ENCODE results near the gene RUNX2. TPM values are rescaled to one million over a fixed set of nuclear protein-coding genes. Genes with fewer than 3 reads are reported as not detected.

Gene RUNX2
- total and polyA plus RNA-seq, 2 donors from 2014 or later, result 2.3 to 4.7 TPM

GRCh38 chr6:45651301-45651700 lies 323.2 kb downstream of the RUNX2 start:
- H3K9ac ChIP-seq (ENCODE audit: low read length in 3 of 3), result no peak overlapping the region
- no peak overlapping the region for H3K4me3 ChIP-seq (ENCODE audit: low read length in 3 of 3)
- no peak for TF ChIP-seq CTCF (IDR thresholded peaks at IDR 0.05; ENCODE audit: borderline replicate concordance, extremely low read depth, insufficient read depth)
- FAIRE-seq, result no peak
- DNase-seq, result no peak
- no peaks in the 10 kb centered on the region for H3K4me1 ChIP-seq (ENCODE audit: control insufficient read depth in 2 of 3, insufficient read depth in 2 of 3, low read depth in 1 of 3, low read length in 3 of 3)
- no peaks in the 10 kb centered on the region for H3K36me3 ChIP-seq (ENCODE audit: control insufficient read depth in 2 of 3, insufficient read depth in 3 of 3, low read length in 3 of 3)
- H3K27ac ChIP-seq (ENCODE audit: low read depth in 2 of 2, low read length in 2 of 2), result no peak overlapping the region
- intact Hi-C loops (cut with DNase I), result no loop called here
- no peaks in the 10 kb centered on the region for H3K9me3 ChIP-seq (ENCODE audit: control insufficient read depth in 2 of 3, insufficient read depth in 1 of 3, low read length in 3 of 3)
- H3K27me3 ChIP-seq (ENCODE audit: control insufficient read depth, insufficient read depth, low read length), result no peaks in the 10 kb centered on the region

- H3K27me3 ChIP-seq (ENCODE audit: control insufficient read depth, insufficient read depth, low read length), result no peaks in the 10 kb centered on the region
- no peaks in the 10 kb centered on the region for H3K36me3 ChIP-seq (ENCODE audit: control insufficient read depth in 2 of 3, insufficient read depth in 3 of 3, low read length in 3 of 3)
- no peak for TF ChIP-seq CTCF (IDR thresholded peaks at IDR 0.05; ENCODE audit: borderline replicate concordance, extremely low read depth, insufficient read depth)
- no peak for FAIRE-seq
- intact Hi-C loops (cut with DNase I), result no loop called here
- H3K4me3 ChIP-seq (ENCODE audit: low read length in 3 of 3), result no peak overlapping the region
- no peak for DNase-seq
- no peak overlapping the region for H3K9ac ChIP-seq (ENCODE audit: low read length in 3 of 3)
- no peak overlapping the region for H3K27ac ChIP-seq (ENCODE audit: low read depth in 2 of 2, low read length in 2 of 2)
- H3K4me1 ChIP-seq (ENCODE audit: control insufficient read depth in 2 of 3, insufficient read depth in 2 of 3, low read depth in 1 of 3, low read length in 3 of 3), result no peaks in the 10 kb centered on the region
- H3K9me3 ChIP-seq (ENCODE audit: control insufficient read depth in 2 of 3, insufficient read depth in 1 of 3, low read length in 3 of 3), result no peaks in the 10 kb centered on the region
These were observed 324.3 kb downstream of the RUNX2 start for GRCh38 chr6:45652416-45652815.

- no peak for DNase-seq
- no peak overlapping the region for H3K9ac ChIP-seq (ENCODE audit: low read length in 3 of 3)
- no peak for FAIRE-seq
- H3K36me3 ChIP-seq (ENCODE audit: control insufficient read depth in 2 of 3, insufficient read depth in 3 of 3, low read length in 3 of 3), result no peaks in the 10 kb centered on the region
- intact Hi-C loops (cut with DNase I), result no loop called here
- H3K27ac ChIP-seq (ENCODE audit: low read depth in 2 of 2, low read length in 2 of 2), result no peak overlapping the region
- no peak overlapping the region for H3K4me3 ChIP-seq (ENCODE audit: low read length in 3 of 3)
- H3K9me3 ChIP-seq (ENCODE audit: control insufficient read depth in 2 of 3, insufficient read depth in 1 of 3, low read length in 3 of 3), result no peaks in the 10 kb centered on the region
- no peaks in the 10 kb centered on the region for H3K27me3 ChIP-seq (ENCODE audit: control insufficient read depth, insufficient read depth, low read length)
- H3K4me1 ChIP-seq (ENCODE audit: control insufficient read depth in 2 of 3, insufficient read depth in 2 of 3, low read depth in 1 of 3, low read length in 3 of 3), result no peaks in the 10 kb centered on the region
- TF ChIP-seq CTCF (IDR thresholded peaks at IDR 0.05; ENCODE audit: borderline replicate concordance, extremely low read depth, insufficient read depth), result no peak
These were observed 325.2 kb downstream of the RUNX2 start for GRCh38 chr6:45653117-45653883.
